Ovary (tissue), 9 donors: ENCODE results near the gene CNNM2. TPM values are rescaled to one million over a fixed set of nuclear protein-coding genes. Genes with fewer than 3 reads are reported as not detected.
A peak's percentile ranks its signal among the peaks of the same experiment; 100 is the strongest.

Experiments used
- DNase-seq, 5 donors: peaks; one replicate each; pipeline ENCODE4 v3.0.0-alpha.2; 2019 to 2020
- H3K27ac ChIP-seq, 2 donors: fragments of 200-600 bp; one replicate each; pipeline versions ENCODE4 v1.5.1 to v1.8.0; 2019 to 2022
- H3K27me3 ChIP-seq: fragments of 200-600 bp; one replicate; pipeline ENCODE4 v1.8.0; 2022
- H3K36me3 ChIP-seq: fragments of 200-600 bp; sonication (generic); one replicate; pipeline ENCODE4 v1.5.1; 2019
- H3K4me1 ChIP-seq: one replicate; pipeline ENCODE4 v1.8.1; 2013; ENCODE audit warnings: mild to moderate bottlenecking, moderate library complexity; ENCODE audit not compliant: insufficient read depth
- H3K4me3 ChIP-seq: fragments of 200-600 bp; sonication (generic); one replicate; pipeline ENCODE4 v1.5.1; 2017
- H3K9me3 ChIP-seq, 2 donors: fragments of 200-600 bp in 1 of 2; sonication (generic) in 1 of 2; one replicate each; pipeline versions ENCODE4 v1.5.1 to v1.8.1; 2013 to 2019; ENCODE audit warnings: mild to moderate bottlenecking in 1 of 2, moderate library complexity in 1 of 2
- CTCF ChIP-seq, 3 donors: fragments of 450-650 bp in 2 of 3; fragments of 200-600 bp in 1 of 3; IDR thresholded peaks; one replicate each; pipeline versions ENCODE4 v1.5.1 to v1.8.0; 2016 to 2022; ENCODE audit warnings: antibody characterized with exemption in 3 of 3, mild to moderate bottlenecking in 1 of 3
- EP300 ChIP-seq: sonication (generic); formaldehyde crosslinking; IDR thresholded peaks from one replicate; pipeline ENCODE4 v1.6.1; 2017; ENCODE audit warnings: antibody characterized with exemption
- POLR2A ChIP-seq: fragments of 450-650 bp; IDR thresholded peaks from one replicate; pipeline ENCODE4 v1.6.1; 2017; ENCODE audit warnings: antibody characterized with exemption, mild to moderate bottlenecking, moderate library complexity
- WGBS, 3 donors: extraction: QIAGEN DNeasy Blood & Tissue Kit in 1 of 3; methylation state at CpG; one replicate each; pipeline versions ENCODE4 v1.1.5 to v1.1.7; 2013 to 2017; 5-methylcytosine and 5-hydroxymethylcytosine counted together
- intact Hi-C, 4 donors: fragments of 100-400 bp; cut with DNase I; formaldehyde crosslinking; loops; one replicate each; pipeline versions ENCODE4 v1.11.0 to v1.15.1; 2022 to 2023
- polyA plus RNA-seq, 2 donors: library from polyadenylated mRNA; stranded (reverse); fragments of 200-250 nt in 1 of 2; fragments of 350-450 nt in 1 of 2; fragmentation: Illumina TruSeq in 1 of 2; extraction: RNeasy Lipid Tissue Mini Kit (QIAGEN cat#74804) in 1 of 2; gene quantifications; one replicate each; pipeline ENCODE4 v1.2.3, GENCODE V29; 2013 to 2014
- total RNA-seq, 7 donors: library from RNA; depleted of rRNA in 2 of 7; stranded (reverse); fragments of >200 nt in 2 of 7; fragmentation: NEBNext Ultra II Directional in 3 of 7; extraction: Animal tissue kit (Norgen Biotek cat#: 25700) in 3 of 7; gene quantifications; one replicate each; pipeline versions ENCODE4 v1.1.0 to v1.2.4, GENCODE V29; 2016 to 2023
- donor health status: DM: no; HTN: no; CAD: no; lungs with moderate emphysema.
- donor health status: DM: no; HTN: no; CAD: no.
- donor health status: Bipolar disorder and iron deficiency.
- donor health status: DM: yes; HTN: yes; CAD: no.
- donor health status: DM: no; HTN: no; CAD: no.
- donor health status: DM: yes; HTN: yes; CAD: no.

The CNNM2 gene
- total and polyA plus RNA-seq, 9 donors, result 5.4 to 15.0 (median 8.9) TPM

GRCh38 chr10:103054621-103055020 lies 136.5 kb downstream of the CNNM2 start:
- Histone ChIP-seq H3K9me3 (no peaks in the 10 kb centered on the region), H3K4me3 (peak overlapping the region; percentile 30), H3K4me1 (peaks cover 8% of the 10 kb centered on the region), H3K36me3 (no peaks in the 10 kb centered on the region), H3K27ac (peak overlapping the region in 1 of 2 donors; percentile 58), H3K27me3 (no peaks in the 10 kb centered on the region)
- WGBS, 3 donors, result 35 to 54% (median 37%) methylated on average over 3 of the region's 3 CpGs
- no peak for DNase-seq
- intact Hi-C loops, result loop anchor here in 2 of 4 donors (5.0 to 10.0 kb wide), 2 partner anchors 137 to 320 kb away; partner anchors contain the start of gene CNNM2 (in 1 of the 2)
- TF ChIP-seq POLR2A (no peak), EP300 (no peak), CTCF (IDR thresholded peaks at IDR 0.05) (no peak)

- intact Hi-C loops, result loop anchor here in 1 of 4 donors (10.0 kb wide), 1 partner anchor 320 kb away; no protein-coding TSS in a partner anchor
- Histone ChIP-seq H3K4me3 (no peak overlapping the region), H3K4me1 (peaks cover 8% of the 10 kb centered on the region), H3K27ac (peak overlapping the region in 1 of 2 donors; percentile 58), H3K36me3 (no peaks in the 10 kb centered on the region), H3K9me3 (no peaks in the 10 kb centered on the region), H3K27me3 (no peaks in the 10 kb centered on the region)
- WGBS, 3 donors, result 8 to 29% (median 25%) methylated on average over 4 of the region's 4 CpGs
- no peak for TF ChIP-seq CTCF (IDR thresholded peaks at IDR 0.05)
- no peak for TF ChIP-seq EP300
- no peak for TF ChIP-seq POLR2A
- no peak for DNase-seq
Observed at GRCh38 chr10:103055105-103055504, 137.0 kb downstream of the CNNM2 start.

- H3K36me3 ChIP-seq, result no peaks in the 10 kb centered on the region
- TF ChIP-seq POLR2A, result no peak
- TF ChIP-seq EP300, result no peak
- TF ChIP-seq CTCF (IDR thresholded peaks at IDR 0.05), result no peak
- H3K4me3 ChIP-seq, result no peak overlapping the region
- WGBS, 3 donors, result 40 to 56% (median 42%) methylated on average over 3 of the region's 3 CpGs
- no peaks in the 10 kb centered on the region for H3K27me3 ChIP-seq
- H3K27ac ChIP-seq, result no peak overlapping the region
- no peak for DNase-seq
- no peaks in the 10 kb centered on the region for H3K9me3 ChIP-seq
- H3K4me1 ChIP-seq, result peaks cover 8% of the 10 kb centered on the region
- intact Hi-C loops, result loop anchor here in 1 of 4 donors (10.0 kb wide), 1 partner anchor 323 kb away; no protein-coding TSS in a partner anchor
Observed at GRCh38 chr10:103058034-103058433, 139.9 kb downstream of the CNNM2 start.

GRCh38 chr10:103060575-103060974 lies 142.5 kb downstream of the CNNM2 start:
- TF ChIP-seq EP300, result no peak
- TF ChIP-seq CTCF (IDR thresholded peaks at IDR 0.05), result no peak
- no peak for TF ChIP-seq POLR2A
- no peak overlapping the region for H3K4me3 ChIP-seq
- intact Hi-C loops, result loop anchor here in 2 of 4 donors (10.0 kb wide), 2 partner anchors 226 to 326 kb away; partner anchors contain the start of gene CYP17A1 (in 1 of the 2)
- H3K9me3 ChIP-seq, result no peaks in the 10 kb centered on the region
- no peaks in the 10 kb centered on the region for H3K36me3 ChIP-seq
- 79 to 85% (median 84%) methylated on average over 2 of the region's 2 CpGs for WGBS, 3 donors
- no peak for DNase-seq
- no peaks in the 10 kb centered on the region for H3K27me3 ChIP-seq
- H3K27ac ChIP-seq, result no peak overlapping the region
- no peaks in the 10 kb centered on the region for H3K4me1 ChIP-seq
